SK-N-DZ (cell line): ENCODE measurements around the gene KRT14.
"Not testable (repeated sequence)": the region's sequence is repeated elsewhere in the genome, so short reads cannot be mapped to it uniquely, and the experiment has no call there.

Experiments
- DNase-seq: peaks from one replicate; pipeline ENCODE4 v3.0.0-alpha.2; 2015; ENCODE audit warnings: low spot score

KRT14 gene

DNA sequence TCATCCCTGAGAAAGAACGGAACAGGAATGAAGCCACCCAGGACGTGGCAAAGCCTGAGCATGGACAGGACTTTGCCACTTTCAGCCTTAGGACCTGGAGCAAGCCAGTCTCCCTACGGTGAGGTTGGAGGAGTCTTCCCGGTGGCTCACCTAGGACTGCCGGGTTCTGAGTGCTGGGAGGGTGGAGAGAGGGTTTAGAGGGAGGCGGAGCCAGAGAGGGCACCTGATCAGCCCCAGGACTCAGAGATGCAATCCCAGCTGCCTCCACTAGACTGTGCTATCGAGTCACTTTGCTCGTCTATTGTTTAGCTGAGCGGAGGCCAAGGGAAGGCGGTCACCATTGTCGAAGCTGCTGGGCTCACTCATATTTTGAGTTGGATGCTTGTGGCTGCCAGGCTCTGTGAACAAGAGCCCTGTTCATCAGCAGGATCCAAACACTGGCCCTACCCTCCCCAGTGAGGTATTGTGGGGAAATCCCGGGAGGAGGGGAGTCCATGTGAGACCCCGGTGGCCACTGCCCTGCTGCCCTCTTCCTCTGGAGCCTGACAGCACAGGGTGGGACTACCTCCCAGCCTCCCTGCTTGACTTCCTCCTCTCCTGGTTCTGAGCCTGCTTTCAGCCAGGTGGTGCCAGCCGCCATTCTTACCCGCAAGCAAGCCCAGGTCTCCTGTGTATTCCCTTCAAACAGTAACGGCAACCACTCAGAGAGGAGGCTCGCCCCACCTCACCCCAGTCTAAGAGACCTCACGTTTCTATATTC lies 7.0 kb downstream of the KRT14 start:
- peak; percentile 84 for DNase-seq

DNA sequence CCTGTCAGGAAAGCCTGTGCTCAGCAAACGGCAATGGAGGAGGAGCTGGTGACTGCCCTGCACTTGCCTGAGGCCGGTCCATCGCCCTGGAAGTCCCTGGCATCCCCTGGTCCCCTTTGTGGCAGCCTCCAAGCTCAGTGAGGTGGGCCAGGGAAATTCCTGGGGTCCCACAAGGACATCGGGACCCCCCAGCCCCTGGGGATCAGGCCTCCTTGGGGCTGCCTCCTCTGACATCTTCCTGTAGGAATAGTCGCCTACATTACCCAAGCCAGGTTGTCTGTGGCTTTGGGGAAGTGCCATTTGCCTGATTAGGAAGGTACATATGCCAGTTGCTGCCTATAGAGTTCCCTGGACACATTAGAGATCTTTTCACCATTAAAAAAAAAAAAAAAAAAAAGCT lies 7.7 kb downstream of the KRT14 start:
- DNase-seq: no peak

DNA sequence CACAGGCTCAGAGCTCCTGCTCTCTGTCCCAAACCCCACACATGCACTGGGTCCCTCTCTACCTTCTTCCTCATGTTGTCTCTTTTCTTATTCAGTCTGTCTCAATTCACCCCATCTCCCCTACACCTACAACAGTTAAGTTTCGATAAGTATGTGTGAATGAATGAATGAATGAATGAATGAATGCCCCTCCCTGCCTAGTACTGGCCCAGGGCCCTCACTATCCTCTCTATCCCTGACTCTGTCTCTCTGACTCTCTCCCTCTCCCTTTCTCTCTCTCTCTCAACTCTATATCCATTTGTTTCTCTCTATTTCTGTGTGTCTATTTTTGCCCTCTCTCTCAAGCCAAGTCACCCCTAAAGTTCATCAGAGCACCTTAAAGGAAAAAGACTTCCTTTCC lies 8.2 kb downstream of the KRT14 start:
- no peak for DNase-seq

DNA sequence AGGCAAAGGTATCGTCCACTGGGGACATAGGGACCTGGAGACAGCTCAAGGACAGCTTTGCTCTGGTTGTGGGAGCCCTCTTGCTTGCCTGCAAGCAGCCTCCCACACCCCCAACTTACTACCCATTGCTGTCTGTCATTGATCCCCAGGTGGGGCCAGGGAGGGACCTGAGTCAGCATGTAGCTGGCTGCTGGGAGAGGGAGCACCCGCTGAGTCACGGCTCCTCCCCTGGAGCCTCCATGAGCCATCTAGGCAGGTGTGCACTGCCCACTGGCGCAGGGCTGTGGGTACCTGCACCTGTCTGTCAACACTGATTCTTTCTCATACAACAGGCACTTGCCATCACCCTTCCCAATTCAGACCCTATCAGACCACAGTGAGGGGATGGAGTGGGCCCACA lies 10.0 kb downstream of the KRT14 start:
- not testable (repeated sequence) for DNase-seq

DNA sequence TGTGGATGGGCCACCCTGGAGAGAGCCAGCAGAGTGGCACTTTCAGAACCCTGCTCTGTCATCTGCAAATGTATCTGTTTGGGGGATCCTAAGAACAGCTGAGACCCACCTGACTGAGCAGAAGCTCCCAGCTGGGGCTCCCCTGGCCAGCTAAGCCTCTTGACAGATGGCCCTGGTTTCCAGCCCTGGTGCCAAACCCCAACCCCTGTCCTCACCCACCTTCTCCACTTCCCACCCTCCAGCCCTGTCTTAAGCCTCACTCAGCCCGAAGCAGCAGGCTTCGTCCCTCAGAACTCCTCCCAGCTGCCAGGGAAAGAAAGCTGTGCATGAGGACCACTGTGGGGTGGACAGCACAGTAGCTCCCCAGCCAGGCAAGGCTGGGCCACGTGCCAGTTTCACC lies 11.4 kb downstream of the KRT14 start:
- DNase-seq: no peak

DNA sequence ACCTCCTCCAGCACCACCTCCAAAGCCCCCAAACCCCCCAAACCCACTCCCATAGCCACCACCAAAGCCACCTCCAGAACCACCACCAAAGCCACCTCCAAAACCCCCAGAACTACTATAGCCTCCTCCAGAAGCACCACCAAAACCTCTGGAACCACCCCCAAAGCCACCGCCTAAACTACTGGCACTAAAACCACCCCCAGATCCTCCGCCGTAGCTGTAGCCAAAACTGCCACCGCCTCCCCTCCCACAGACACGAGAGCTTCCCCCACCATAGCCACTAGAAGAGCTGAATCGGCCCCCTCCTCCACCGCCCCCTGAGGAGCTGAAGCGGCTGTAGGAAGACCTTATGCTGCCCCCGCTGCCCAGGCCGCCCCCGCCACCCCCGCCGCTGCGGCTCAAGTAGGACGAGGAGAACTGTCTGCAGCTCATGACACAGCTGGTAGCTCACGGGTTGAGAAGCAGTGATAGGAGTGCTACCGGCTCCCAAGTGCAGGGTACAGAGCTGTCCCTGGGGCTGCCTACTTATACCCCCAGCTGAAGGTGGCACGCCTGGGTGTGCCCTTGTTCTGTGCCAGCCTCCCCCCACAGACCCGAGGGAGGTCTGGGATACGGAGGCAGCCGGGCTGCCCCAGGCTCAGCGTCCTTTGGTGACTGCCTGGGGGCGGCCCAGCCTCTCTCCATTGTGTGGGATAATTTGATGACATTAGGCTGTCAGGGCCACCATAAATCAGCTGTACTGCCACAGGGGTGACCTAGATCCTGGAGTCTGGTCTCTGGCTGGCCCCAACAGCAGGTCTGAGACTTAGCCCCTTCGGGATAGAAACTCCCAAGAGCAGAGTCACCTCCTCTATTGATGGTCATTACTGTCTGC lies 14.9 kb downstream of the KRT14 start, which contains the start of gene KRT9:
Gene KRT9, minus strand, starts transcription at position 499 of the 874 bp plus-strand sequence. Its CDS starts 67 bp downstream, at position 432.
- DNase-seq: peak; percentile 65

DNA sequence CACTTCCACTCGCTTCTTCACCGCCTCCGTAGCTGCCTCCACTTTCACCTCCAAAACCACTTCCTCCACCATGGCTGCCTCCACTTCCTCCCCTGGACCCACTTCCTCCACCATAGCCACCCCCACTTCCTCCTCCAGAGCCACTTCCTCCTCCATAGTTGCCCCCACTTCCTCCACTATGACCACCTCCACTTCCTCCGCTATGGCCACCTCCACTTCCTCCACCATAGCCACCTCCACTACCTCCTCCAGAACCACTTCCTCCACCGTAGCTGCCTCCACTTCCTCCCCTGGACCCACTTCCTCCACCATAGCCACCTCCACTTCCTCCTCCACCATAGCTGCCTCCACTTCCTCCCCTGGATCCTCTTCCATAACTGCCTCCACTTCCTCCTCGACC lies 19.4 kb downstream of the KRT14 start:
- DNase-seq: no peak

DNA sequence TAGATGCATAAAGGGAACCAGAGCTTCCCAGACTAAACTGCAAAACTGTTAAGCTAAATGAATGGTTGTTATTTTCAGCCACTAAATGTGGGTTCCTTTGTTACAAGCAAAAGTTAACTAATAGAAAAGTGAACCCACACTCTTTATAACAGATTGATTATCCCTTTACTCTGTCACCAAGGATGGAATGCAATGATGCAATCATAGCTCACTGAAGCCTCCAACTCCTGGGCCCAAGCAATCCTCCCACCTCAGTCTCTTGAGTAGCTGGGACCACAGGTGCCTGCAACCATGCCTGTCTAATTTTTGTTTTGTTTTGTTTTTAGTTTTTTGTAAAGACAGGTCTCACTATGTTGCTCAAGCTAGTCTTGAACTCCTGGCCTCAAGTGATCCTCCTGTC lies 21.4 kb downstream of the KRT14 start:
- no peak for DNase-seq

DNA sequence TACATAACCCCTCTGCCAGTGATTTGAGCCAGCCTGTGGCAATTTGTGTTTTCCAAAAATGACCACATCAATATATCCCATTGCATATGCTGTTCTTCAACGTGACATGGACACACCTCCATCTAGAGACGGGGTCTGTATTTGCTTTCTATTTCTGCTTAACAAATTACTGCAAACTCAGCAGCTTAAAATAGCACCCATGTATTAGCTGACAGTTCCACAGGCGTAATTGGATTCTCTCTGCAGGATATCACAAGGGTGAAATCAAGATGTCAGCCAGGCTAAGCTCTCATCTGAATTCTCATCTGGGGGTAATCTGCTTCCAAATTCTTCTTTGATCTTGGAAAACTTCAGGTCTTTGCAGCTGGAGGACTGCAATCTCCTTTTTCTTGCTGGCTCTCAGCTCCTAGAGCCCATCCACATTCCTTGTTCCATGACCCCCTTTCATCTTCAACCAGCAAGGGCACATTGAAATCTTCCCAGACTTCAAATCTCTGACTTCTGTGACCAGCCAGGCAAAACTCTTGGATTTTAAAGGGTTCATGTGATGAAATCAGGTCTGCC lies 23.0 kb downstream of the KRT14 start:
- no peak for DNase-seq

DNA sequence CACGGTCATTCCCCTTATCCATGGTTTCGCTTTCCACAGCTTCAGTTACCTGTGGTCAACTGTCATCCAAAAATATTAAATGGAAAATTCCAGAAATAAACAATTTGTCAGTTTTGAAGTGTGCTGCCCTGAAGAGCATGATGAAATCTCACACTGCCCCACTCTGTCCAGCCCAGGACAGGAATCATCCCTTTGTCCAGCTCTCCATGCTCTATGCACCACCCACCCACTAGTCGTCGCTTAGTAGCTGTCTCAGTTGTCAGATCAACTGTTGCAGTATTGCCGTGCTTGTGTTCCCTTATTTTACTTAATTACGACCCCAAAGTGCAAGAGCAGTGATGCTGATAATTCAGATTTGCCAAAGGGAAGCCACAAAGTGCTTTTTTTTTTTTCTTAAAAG lies 25.1 kb downstream of the KRT14 start:
- no peak for DNase-seq

DNA sequence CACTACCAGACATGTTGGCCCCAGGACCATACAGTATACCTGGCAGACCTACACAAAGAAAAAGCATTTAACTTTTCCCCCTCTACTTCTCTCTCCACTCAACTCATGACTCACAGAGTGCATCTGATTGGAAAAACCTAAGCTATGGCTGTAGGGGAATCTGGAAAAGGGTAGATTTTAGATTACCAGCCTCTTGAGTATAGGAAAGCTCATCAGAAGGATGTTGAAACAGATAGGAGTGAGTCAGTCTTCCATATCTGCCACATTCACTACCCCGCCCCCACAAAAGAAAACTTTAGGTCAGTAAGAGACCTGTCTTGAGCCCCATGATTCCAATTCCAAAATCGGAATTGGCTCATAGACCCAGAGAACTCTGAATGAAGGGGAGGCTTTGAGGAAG lies 27.1 kb downstream of the KRT14 start:
- no peak for DNase-seq

DNA sequence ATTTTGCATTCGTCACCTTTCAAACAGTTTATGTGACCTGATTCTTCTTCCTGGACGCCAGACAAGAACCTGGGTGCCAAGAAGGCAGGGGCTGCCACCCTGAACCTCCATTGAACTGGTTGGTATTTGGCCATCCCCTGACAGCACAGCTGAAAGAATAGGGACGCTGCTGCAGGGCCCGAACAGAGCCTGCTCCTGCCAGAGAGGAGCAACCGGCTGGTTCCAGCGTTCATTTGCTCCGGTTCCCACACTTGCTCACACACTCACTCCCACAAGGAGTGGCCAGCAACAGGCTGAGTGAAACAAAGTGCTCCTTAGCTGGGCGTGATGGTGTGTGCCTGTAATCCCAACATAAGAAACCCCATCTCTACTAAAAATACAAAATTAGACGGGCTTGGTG lies 29.8 kb downstream of the KRT14 start:
- no peak for DNase-seq

DNA sequence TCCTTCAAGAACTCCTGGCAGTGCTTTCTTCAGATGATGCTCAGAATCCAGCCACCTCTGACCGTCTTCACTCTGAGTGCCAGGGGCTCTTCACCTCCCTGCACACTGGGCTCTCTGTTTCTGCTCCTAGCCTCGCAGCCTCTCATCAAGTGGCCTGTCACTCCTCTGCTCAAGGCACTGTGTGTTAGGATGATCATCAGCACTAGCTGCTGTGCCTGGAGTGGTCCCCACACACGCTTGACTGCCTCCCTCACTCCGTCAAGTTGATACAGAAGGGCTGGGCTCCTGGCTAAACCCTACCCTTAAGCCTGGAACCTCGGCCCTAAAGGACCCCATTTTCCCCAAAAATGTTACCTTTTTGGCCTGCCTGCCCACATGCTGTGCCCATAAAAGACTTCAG lies 30.4 kb downstream of the KRT14 start:
- DNase-seq: no peak

DNA sequence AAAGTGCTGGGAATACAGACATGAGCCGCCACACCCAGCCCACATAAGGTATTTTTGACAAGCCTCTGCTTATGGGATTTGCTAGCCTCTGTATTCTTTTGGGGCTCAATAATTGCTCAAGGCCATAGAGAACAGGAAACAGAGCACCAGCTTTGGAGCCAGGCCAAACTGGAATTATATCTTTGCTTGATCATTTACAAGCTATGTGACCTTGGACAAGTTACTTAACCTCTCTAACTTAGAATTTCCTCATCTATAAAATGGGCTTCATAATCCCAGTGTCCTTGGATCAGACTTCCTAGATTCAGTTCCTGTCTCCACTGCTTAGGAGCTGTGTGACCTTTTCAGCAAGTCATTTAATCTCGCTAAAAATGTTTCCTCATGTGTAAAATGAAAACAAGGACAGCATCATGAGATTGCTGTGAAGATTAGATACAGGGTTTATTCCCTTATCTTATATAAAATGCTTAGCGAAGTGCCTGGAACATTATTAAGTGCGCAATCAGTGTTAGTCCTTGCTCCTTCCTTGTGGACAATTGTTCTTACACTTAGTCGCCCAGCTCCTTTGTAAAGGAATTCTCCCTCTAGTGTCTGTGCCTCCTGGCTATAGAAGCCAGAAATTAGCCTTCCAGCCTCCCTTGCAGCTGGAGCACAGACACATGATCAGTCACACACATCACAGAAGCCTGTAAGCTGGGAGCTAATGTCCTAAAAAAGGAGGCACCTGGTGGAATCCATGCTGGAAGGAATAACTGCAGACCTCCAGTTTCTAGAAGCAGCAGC lies 31.4 kb downstream of the KRT14 start:
- DNase-seq: no peak

DNA sequence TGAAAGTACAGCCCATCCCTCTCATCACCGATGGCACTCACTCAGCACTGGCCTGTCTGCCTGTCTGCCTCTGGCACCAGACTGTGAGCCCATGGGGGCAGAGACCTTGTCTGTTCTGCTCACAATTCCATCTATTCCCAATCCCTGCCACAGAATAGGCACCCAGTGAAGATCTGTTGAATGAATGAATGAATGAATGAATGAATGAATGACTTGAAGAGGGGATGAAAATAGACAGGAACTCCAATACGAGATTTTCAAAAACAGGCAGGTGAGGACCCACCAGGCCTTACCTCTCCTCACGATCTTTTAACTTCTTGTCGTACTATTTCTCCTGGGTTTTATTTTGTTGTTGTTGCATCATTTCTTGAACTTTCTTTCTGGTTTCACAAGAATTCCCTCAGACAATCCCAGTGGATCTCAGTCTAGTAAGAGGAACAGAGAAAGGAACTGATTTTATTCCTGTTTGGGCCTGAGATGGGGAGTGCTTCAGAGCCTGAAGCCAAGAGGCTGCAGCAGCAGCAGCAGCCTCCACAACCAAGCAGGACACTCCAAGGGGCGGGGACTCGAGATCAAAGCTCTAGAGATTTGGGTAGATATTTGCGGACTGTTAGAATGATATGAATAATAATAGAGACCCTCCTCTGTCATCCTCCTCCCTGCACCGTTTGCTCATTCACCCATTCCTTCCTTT lies 32.6 kb downstream of the KRT14 start:
- DNase-seq: no peak

DNA sequence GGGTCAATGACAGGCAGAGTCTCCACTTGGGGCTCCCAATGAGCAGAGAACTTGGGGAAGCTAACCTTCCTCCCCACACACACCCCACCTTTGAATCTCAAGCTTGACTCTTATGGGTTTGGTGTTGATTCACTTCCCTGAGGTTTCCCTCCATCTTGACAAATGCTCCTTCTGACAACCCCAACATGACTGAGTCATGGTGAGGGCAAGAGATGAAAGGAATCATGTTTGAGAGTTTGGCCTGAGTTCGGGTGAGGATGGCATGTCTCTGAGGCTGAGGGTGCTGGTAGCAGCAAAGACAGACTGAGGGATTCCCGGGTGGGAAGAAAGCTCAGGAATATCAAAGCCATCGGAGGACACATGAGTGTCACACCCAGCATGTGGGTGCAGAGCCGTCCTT lies 33.5 kb downstream of the KRT14 start:
- no peak for DNase-seq

DNA sequence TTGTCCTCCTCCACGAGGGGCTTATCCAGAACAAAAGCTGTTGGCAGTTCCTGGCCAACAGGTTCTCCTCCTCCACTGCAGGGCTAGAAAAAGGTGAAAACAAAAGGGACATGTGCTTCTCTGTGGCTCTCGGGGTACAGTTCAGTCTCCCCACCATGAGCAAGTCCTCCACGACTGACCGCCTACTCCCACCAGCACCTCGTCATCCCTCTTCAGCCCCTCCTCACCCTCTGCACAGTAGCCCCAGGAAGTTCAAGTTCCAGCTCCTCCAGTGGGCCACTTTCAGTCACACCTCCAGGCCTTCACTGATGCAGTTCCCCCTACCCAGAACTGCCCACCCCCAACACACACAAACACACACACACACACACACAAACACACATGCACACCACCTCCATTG lies 34.2 kb downstream of the KRT14 start:
- no peak for DNase-seq

DNA sequence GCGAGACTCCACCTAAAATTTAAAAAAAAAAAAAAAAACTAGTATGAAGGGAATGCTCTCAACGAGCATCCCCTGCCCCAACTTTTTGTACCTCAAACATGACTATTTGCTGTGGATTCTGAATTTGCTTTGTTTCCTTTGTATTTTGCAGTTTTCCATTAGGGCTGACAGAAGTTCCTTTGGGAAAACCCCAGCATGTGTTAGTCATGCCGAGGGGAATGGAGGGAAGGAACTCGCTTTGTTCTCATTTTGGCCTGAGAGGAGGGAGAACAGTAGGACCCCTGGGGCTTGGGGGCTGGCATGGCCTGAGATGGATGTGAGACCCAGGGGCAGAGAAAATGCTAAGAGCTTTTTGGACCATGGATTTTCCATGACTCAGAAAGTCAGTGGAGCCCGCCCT lies 35.3 kb downstream of the KRT14 start:
- DNase-seq: no peak

DNA sequence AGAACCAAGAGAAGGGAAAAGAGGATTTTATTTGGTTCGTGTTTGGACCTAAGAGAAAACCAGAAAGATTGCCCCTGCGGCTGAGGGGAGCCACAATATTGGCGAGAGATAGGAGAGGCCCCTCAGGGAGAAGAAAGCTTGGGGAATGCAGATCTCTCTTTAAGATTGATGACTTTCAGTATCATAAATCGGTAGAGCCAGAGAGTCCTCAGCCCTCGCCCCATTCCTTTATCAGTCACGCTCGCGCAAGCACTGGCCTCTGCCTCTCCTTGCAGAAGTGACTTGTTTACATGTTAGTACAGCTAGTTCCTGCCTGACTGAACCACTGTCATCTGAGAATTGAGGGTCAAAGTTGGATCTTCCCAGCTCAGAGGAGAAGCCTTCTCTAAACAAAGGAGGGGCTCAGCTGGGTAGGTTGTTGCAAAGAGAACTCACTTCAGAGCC lies 37.1 kb downstream of the KRT14 start:
- no peak for DNase-seq

DNA sequence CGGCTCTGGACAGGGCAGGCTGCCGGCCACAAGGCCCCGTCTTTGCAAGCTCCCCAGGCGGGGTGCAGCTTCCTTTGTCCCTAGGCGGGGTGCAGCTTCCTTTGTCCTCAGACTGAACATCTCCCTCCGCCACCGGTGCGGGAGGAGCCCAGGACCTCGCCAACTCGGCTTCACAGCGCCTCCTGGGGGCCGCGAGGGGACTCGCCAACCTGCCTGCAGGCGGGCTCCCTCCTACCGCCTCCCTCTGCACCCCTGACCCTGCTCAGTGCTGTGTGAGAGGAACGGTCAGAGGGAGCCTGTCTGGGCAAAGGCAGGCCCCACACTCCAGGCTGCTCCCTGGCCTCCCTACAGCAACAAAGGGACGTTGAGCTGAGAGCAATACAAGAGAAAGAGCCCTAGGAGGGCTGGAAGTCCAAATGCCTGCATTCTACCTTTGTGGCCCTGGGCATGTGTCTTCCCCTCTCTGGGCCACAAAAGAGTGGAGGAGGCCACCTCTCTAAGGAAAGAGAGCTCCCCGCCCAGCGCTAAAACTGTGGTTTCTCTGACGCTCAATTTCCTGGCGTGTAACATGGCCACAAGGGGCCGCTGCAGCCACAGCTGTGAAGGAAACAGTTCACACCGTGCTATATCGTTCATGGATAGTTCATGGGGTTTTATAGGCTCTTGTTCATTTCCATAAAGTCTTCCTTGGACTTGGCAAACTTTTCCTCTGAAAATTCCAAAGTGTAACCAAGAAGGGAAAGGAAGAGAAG lies 37.7 kb downstream of the KRT14 start:
- peak; percentile 82 for DNase-seq
